ENCODE measurements around the gene PCP4L1.

- TF ChIP-seq CTCF (IDR thresholded peaks at IDR 0.05) (no peak), EZH2 (IDR thresholded peaks at IDR 0.05) (no peak), EZH2phosphoT487 (IDR thresholded peaks at IDR 0.05) (no peak)
Measured at GRCh38 chr1:161307892-161308638, 49.5 kb downstream of the PCP4L1 start.

Measured in neural progenitor cell (in vitro differentiated cells).